OCI-LY3 (cell line): Measurements from ENCODE around the gene ZNF79.
A peak's percentile ranks its signal among the peaks of the same experiment; 100 is the strongest.

ENCODE experiments used
- H2AFZ ChIP-seq: fragments of 200-600, 300-600 bp; shearing (Covaris generic); 2 replicates; pipeline ENCODE4 v1.6.0; 2014; ENCODE audit warnings: antibody characterized with exemption, low read depth, low read length
- H3K27ac ChIP-seq: fragments of 200-600, 300-600 bp; sonication (generic); 2 replicates; pipeline ENCODE4 v1.5.1; 2014; ENCODE audit warnings: mild to moderate bottlenecking, low read length, moderate library complexity, mixed read lengths
- H3K27me3 ChIP-seq: fragments of 200-600, 300-600 bp; sonication (generic); 2 replicates; pipeline ENCODE4 v1.6.1; 2014; ENCODE audit warnings: low read depth, low read length, mixed read lengths
- H3K36me3 ChIP-seq: fragments of 200-600, 300-600 bp; sonication (generic); replicated peaks from 2 replicates; pipeline ENCODE3; 2014; ENCODE audit warnings: low read depth, low read length, mixed read lengths
- H3K4me1 ChIP-seq: fragments of 300-600, 200-600 bp; sonication (generic); 2 replicates; pipeline ENCODE4 v1.6.1; 2014; ENCODE audit warnings: low read length, mixed read lengths
- H3K4me2 ChIP-seq: fragments of 200-600, 300-600 bp; sonication (generic); 2 replicates; pipeline ENCODE4 v1.6.1; 2014; ENCODE audit warnings: low read length, mixed read lengths
- H3K4me3 ChIP-seq: fragments of 300-600, 200-600 bp; sonication (generic); 2 replicates; pipeline ENCODE4 v1.5.1; 2014; ENCODE audit warnings: antibody characterized with exemption, mild to moderate bottlenecking, low read length, moderate library complexity
- H3K79me2 ChIP-seq: fragments of 300-600, 200-600 bp; shearing (Covaris generic); 2 replicates; pipeline ENCODE4 v1.6.1; 2014; ENCODE audit warnings: mild to moderate bottlenecking, low read length, mixed read lengths
- H3K9ac ChIP-seq: fragments of 300-600, 200-600 bp; shearing (Covaris generic); 2 replicates; pipeline ENCODE4 v1.6.0; 2014; ENCODE audit warnings: mild to moderate bottlenecking, low read length, moderate library complexity
- H3K9me3 ChIP-seq: fragments of 200-600, 300-600 bp; shearing (Covaris generic); 2 replicates; pipeline ENCODE4 v1.6.1; 2014; ENCODE audit warnings: low read length, mixed read lengths; ENCODE audit not compliant: insufficient read depth
- H4K20me1 ChIP-seq: fragments of 200-600, 300-600 bp; sonication (generic); 2 replicates; pipeline ENCODE4 v1.6.1; 2016; ENCODE audit warnings: low read length, mixed read lengths; ENCODE audit not compliant: insufficient read depth
- CTCF ChIP-seq: fragments of 200-600, 300-600 bp; sonication (generic); IDR thresholded peaks from 2 replicates; pipeline ENCODE4 v1.5.1; 2014; ENCODE audit warnings: antibody characterized with exemption, low read length, low read depth
- EZH2phosphoT487 ChIP-seq: fragments of 200-600 bp; shearing (Covaris generic); IDR thresholded peaks from 2 replicates; pipeline ENCODE4 v1.6.1; 2018; ENCODE audit warnings: antibody characterized with exemption, mixed run types, low read depth

ZNF79 gene

GRCh38 chr9:127398275-127398647 is 25.9 kb upstream of the ZNF79 start:
- Histone ChIP-seq H3K4me2 (peak overlapping the region; percentile 71), H2AFZ (no peak overlapping the region), H3K9ac (peak overlapping the region; percentile 66; the same call in 1 of the 2 replicates), H3K4me1 (peaks cover 10% of the 10 kb centered on the region), H3K79me2 (no peaks in the 10 kb centered on the region), H3K4me3 (peak overlapping the region; percentile 85), H3K27me3 (no peaks in the 10 kb centered on the region), H4K20me1 (no peaks in the 10 kb centered on the region), H3K36me3 (no peaks in the 10 kb centered on the region), H3K27ac (no peak overlapping the region), H3K9me3 (no peaks in the 10 kb centered on the region)
- no peak for TF ChIP-seq EZH2phosphoT487
- no peak for TF ChIP-seq CTCF

GRCh38 chr9:127398715-127399400 is 25.3 kb upstream of the ZNF79 start:
- no peak overlapping the region for H2AFZ ChIP-seq
- no peak overlapping the region for H3K27ac ChIP-seq
- H3K9ac ChIP-seq = no peak overlapping the region
- peak overlapping the region; percentile 85 for H3K4me3 ChIP-seq
- no peak for TF ChIP-seq EZH2phosphoT487
- no peak for TF ChIP-seq CTCF
- no peaks in the 10 kb centered on the region for H3K36me3 ChIP-seq
- peaks cover 10% of the 10 kb centered on the region for H3K4me1 ChIP-seq
- H3K9me3 ChIP-seq = no peaks in the 10 kb centered on the region
- peak overlapping the region; percentile 71 for H3K4me2 ChIP-seq
- H4K20me1 ChIP-seq = no peaks in the 10 kb centered on the region
- H3K27me3 ChIP-seq = no peaks in the 10 kb centered on the region
- H3K79me2 ChIP-seq = no peaks in the 10 kb centered on the region

GRCh38 chr9:127399736-127400269 is 24.4 kb upstream of the ZNF79 start:
- Histone ChIP-seq H3K27me3 (no peaks in the 10 kb centered on the region), H3K27ac (no peak overlapping the region), H2AFZ (no peak overlapping the region), H3K9me3 (no peaks in the 10 kb centered on the region), H3K4me2 (no peak overlapping the region), H3K9ac (no peak overlapping the region), H3K79me2 (no peaks in the 10 kb centered on the region), H3K36me3 (no peaks in the 10 kb centered on the region), H3K4me3 (no peak overlapping the region), H3K4me1 (peaks cover 10% of the 10 kb centered on the region), H4K20me1 (no peaks in the 10 kb centered on the region)
- no peak for TF ChIP-seq CTCF
- no peak for TF ChIP-seq EZH2phosphoT487

GRCh38 chr9:127402401-127403090 is 21.6 kb upstream of the ZNF79 start:
- H3K4me2 ChIP-seq = no peak overlapping the region
- no peak overlapping the region for H3K9ac ChIP-seq
- TF ChIP-seq EZH2phosphoT487 = no peak
- no peak for TF ChIP-seq CTCF
- H3K79me2 ChIP-seq = no peaks in the 10 kb centered on the region
- no peak overlapping the region for H3K4me3 ChIP-seq
- no peak overlapping the region for H3K27ac ChIP-seq
- H3K27me3 ChIP-seq = no peaks in the 10 kb centered on the region
- peaks cover 3% of the 10 kb centered on the region for H3K36me3 ChIP-seq
- no peaks in the 10 kb centered on the region for H4K20me1 ChIP-seq
- 0 out of 2 replicates have a peak, but pooled peaks cover 4% of the 10 kb centered on the region for H3K4me1 ChIP-seq
- no peak overlapping the region for H2AFZ ChIP-seq
- no peaks in the 10 kb centered on the region for H3K9me3 ChIP-seq
